PC-3 (cell line): ENCODE results near the gene CXCR3.

ENCODE experiments used
- EZH2 ChIP-seq: fragments of 300-600 bp; sonication (generic); IDR thresholded peaks from one replicate; pipeline ENCODE4 v1.6.1; 2017; ENCODE audit warnings: antibody characterized with exemption, mild to moderate bottlenecking, low read length; ENCODE audit not compliant: unreplicated experiment
- EZH2phosphoT487 ChIP-seq: fragments of 300-600 bp; sonication (generic); IDR thresholded peaks from 2 replicates; pipeline ENCODE4 v1.6.1; 2018; ENCODE audit warnings: mild to moderate bottlenecking, antibody characterized with exemption, low read length, borderline replicate concordance
- TF ChIP-seq, protein P1 (sequence below): fragments of 300-600 bp; sonication (generic); conservative IDR thresholded peaks from 2 replicates; pipeline ENCODE4 v1.5.1; 2017; ENCODE audit warnings: antibody characterized with exemption, low read depth, mild to moderate bottlenecking, low read length

DNA sequence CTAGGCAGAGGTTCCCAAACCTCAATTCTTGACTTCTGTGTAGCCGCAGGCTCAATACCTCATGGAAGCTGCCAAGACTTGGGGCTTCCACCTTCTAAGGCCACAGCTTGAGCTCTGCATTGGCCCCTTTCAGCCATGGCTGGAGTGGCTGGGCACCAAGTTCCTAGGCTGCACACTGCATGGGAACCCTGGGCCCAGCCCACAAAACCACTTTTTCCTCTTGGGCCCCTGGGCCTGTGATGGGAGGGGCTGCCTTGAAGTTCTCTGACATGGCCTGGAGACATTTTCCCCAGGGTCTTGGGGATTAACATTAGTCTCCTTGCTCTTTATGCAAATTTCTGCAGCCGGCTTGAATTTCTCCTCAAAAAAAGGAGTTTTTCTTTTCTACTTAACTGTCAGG is 35.0 kb upstream of the CXCR3 start:
- TF ChIP-seq, protein P1, sequence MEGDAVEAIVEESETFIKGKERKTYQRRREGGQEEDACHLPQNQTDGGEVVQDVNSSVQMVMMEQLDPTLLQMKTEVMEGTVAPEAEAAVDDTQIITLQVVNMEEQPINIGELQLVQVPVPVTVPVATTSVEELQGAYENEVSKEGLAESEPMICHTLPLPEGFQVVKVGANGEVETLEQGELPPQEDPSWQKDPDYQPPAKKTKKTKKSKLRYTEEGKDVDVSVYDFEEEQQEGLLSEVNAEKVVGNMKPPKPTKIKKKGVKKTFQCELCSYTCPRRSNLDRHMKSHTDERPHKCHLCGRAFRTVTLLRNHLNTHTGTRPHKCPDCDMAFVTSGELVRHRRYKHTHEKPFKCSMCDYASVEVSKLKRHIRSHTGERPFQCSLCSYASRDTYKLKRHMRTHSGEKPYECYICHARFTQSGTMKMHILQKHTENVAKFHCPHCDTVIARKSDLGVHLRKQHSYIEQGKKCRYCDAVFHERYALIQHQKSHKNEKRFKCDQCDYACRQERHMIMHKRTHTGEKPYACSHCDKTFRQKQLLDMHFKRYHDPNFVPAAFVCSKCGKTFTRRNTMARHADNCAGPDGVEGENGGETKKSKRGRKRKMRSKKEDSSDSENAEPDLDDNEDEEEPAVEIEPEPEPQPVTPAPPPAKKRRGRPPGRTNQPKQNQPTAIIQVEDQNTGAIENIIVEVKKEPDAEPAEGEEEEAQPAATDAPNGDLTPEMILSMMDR, result no peak
- TF ChIP-seq EZH2phosphoT487 (no peak), EZH2 (no peak)
